DMS 273 (cell line): ENCODE data around the gene SOS2.

Experiments used
- DNase-seq: peaks from one replicate; lab custom pipeline; 2025; ENCODE audit not compliant: unreplicated experiment; lab: John Stamatoyannopoulos, UW

Gene SOS2

DNA sequence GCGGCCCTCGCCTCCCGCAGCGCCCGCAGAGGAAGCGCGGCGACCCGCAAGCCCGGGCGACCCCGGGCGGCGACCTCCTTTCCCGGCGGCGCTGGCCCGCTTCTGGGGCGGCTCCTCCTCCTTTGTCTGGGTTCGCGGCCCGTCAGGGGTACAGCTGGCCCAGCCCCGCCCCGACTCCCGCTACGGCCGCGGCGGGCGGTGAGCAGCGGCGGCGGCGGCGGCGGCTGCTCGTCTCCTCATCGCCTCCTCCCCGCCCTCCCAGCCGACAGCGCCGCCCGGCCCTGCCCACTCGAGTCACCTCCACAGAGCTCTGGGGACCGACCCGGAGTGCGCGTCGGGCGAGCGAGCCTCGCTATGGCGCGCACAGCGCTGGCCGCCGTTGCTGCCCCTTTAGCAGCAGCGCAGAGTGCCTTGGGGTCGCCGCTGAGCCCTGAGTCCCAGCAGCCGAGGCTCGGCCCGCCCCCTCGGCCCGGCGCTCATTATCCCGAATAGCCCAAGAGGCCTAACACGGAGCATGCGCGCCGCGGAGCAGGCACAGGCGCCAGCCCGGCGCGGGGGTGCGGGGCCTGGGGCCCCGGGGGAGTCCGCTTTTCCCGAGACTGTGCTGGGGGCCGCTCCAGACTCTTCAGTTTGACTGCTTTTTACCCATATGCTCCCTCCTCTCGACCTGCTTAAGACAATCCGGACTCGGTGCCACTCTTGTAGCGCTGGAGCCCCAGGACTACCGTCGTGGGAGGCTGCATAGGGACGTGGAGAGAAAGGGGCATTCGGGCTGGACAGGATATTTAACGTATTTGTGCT, at the start of gene SOS2:
SOS2 (minus strand) TSS at position 104 of the 801 bp plus-strand sequence. CDS start 295 bp downstream, outside the sequence.
- peak; percentile 94 for DNase-seq

DNA sequence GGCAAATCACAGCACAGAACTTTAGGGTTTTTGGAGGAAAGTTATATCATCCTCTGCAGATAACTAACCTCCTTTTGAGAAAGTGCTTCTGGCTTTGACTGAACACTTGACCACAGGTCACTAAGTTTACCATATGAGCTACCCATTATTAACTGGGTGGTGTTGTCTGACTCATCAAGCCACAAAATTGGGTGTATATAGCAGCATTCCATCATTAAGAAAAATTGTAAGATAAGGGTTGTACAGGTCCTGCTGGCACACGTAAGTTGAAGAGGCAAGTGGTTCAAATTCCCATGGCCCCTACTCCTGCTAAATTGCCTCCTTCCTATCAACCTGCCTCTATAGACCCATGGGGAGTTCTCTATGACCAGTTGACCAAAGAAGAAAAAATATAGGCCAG, 41.1 kb upstream of the SOS2 start:
- DNase-seq = no peak

DNA sequence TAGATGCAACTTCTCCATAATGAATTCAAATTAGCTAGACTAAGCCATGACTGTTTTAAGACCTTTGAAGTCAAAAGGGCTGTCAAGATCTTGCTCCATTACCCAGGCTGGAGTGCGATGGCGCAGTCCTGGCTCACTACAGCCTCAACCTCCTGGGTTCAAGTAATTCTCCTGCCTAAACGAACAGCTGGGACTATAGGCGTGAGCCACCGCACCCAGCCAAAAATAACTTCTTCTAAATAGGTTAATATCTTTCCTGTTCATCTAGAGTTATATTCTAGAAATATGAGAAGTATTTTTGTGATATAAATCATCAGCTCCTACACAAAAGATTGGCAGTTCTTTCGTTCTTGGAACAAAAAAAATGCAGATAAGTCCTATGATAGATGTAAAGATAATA, 39.6 kb upstream of the SOS2 start:
- no peak for DNase-seq

DNA sequence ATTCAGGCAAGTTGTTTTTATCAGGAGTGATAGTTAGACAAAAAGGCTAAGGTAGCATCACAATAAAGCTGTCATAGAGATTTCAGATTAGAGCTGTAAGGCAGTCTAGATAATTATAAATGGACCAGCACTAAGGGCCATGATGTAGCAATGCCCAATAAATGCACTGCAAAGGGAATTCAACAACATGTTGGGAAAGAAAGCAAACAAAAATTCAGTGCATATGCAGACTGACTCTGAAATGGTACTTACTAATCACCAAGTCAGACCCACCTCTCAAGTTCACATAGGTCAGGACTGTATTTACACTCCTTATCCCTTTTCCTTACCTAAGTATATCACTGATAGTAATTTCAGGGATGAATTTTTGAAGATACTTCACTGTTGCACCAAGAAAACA, 33.7 kb upstream of the SOS2 start:
- no peak for DNase-seq

DNA sequence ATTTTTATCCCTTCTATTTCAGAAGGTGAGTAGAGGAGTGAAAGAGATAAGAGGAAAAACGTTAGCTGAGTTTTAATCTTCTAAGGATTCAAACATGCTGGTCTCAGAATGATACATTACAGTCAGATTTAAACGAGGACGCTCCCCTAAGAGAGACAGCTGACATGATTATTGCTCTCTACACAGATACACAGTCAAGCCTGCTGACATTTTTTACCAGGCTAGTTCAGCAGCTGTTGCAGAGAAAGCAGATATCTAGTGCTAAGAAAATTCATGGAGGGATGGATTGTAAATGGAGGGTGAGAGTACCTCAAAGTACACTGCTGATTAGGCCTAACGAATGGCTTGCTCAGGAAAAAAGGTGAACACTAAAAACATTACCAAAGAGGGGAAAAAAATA, 31.9 kb upstream of the SOS2 start:
- DNase-seq = no peak

DNA sequence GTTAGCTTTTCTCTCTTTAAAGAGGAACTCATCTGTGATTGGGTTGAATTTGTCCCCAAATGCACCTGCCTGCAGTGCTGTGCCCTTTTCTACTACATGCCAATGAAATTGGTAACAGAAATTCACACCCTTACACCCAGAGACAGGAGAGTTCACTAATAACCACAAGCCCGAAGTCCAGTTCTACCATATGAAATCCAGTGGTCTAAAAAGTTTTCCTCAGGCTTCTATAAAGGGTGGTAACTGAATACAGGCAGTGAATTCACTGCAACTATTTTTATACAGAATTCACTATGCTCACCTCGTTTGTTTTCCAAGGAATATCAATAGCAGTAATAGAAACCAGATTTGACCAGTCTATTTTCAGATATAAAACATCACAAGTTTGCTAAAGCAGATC, 31.5 kb upstream of the SOS2 start:
- no peak for DNase-seq

DNA sequence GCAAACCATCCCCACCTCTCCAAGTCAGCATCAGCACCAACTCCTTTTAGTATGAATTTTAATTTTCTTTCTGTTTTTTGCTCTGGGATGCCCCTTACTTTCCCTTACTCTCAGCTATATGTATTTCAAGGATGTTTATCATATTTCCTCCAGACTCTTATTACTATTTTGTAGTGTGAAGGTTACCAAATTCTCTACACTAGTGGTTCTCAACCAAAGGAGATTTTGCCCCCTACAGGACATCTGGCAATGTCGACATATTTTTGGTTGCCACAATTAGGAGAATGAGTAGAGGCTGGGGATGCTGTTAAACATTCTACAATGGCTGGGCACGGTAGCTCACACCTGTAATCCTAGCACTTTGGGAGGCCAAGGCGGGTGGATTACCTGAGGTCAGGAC, 29.1 kb upstream of the SOS2 start:
- DNase-seq = peak; percentile 51

DNA sequence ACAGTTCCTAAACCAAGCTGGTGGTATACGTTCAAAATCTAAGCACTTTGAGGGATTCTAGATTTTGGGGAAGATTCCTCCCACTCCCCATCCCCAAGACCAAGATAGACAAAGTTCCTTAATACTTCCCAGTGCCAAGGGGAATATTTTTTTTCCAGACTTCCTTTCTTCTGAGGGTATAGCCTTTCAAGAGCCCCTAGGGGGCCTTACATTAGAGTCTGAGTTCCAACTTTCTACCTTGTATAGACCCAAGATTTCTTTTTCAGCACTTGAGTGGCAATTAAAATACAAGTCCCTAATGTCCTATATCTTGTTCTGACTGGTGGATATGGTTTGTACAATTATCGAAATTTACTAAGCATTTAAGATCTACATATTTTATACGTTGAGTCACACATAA, 28.7 kb upstream of the SOS2 start:
- peak; percentile 8 for DNase-seq

DNA sequence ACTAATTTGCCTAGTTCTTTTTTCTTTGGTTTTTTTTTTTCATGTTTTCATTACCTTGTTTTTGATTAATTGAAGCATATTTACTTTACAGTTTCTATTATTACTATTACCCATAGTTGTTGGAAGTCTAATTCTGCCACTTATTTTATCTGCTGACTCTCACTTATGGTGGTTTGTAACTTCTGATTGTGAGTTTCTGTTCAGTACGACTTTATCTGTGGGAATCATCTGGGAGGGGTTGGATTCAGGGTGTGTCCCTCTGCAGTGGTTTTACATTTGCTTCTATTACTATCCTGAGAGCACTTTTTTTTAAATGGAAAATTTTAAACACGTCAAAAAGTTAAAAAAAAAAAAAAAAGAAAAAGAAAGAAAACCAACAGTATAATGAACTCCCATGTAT, 26.4 kb upstream of the SOS2 start:
- no peak for DNase-seq

DNA sequence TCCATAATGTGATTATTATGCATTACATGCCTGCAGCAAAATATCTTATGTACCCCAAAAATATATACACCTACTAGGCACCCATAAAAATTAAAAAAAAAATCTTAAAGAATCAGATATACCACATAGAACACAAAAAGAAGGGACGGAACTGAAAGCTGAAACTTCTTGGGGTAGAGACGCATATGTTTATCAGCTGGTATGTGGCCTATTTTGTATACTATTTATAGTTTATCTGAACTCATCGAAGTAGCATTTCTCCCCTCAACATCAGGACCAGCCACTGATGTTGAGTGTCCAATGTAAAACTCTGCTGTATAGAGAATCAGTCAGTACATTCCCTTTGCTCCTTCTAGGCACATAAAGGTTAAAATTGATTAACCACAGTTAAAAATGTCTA, 22.9 kb upstream of the SOS2 start:
- DNase-seq = no peak

DNA sequence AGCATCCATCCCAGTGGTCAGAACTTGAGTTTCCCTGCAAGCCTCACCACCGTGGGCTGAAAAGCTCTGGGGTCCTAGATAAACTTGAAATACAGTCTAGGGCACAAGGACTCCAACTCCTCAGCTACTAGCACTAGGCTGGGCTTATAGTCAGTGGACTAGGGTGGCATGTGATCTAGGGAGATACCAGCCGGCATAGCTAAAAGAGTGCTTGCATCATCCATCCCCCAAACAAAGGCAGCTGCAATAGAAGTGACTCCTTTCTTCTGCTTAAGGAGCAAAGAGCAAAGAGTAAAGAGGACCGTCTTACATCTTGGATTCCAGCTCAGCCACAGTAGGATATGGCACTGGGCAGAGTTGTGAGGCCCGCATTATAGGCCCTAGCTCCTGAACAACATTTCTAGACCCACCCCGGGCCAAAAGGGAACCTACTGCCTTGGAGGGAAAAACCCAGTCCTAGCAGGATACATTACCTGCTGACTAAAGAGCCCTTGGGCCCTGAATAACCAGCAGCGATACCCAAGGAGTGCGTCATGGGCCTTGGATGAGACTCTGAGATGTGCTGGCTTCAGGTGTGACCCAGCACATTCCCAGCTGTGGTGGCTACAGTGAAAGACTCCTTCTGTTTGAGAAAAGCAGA, 17.9 kb upstream of the SOS2 start:
- DNase-seq = no peak

DNA sequence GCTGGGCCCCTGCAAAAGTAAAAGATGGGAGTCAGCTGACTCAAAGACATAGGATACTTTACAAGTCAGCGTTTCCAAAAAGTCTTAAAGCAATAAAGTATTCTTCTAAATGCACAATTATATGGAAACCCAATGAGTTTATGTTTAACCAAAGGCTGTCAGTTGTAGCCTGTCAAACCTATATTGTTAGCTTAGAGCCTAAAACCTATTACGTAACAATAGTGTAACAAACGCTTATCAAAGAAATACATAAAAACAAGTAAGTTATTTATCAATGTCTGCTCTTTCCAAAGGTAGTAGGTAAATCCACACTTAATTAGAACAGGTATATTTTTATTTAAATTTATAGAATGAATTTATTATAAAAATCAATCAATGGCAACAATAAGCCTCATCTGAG, 15.9 kb upstream of the SOS2 start:
- DNase-seq = no peak

DNA sequence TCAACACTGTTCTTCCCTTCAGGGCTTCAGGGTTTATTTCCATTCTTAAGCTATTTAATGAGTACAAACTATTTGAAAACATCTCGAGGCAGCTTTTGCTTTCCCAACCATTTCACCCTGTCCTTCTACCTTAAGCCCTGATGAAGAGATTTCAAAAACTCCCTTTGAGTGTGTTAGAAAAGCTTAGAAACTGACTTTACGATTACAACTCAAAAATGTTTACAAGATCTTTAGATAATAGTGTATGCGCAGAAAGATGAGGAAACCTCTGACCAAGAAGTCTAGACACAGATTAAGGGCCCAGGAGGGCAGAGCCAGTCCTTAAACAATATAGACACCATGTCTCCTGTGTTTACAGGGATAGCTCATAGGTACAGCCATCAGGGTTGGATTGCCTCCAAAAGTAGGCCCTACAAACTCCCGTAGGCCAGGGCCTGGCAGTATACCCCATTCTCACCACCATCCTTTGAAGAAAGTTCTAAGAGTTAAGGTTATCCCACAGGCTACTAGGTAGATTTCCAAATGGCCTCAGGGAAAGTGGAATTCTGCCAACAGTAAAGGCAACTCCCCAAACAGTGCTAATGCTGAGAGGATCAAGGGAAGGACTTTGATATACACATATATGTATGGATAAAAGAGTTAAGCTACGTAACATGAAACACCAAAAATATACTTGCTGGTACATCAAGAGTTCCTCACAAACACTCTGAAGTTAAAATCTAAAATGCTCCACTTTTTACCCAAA, 11.4 kb upstream of the SOS2 start:
- DNase-seq = peak; percentile 7

DNA sequence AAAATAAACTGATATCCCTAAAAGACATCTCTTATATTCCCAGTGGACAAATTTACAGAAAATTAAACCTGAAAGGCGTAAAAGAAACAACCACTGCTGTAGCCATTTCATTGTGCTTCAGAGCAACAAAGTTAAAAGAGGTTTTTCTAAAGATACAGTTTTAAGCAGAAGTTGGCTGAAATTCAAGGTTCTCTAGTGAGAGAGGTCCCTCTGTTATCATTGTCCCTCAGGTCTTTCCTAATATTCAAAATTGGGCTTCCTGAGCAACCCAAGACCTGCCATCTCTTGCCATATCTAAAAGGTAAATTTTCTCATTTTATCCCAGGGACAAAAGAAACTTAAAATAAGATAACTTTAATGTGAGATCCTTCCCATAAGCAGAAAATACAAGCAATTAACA, 10.7 kb upstream of the SOS2 start:
- DNase-seq = no peak

DNA sequence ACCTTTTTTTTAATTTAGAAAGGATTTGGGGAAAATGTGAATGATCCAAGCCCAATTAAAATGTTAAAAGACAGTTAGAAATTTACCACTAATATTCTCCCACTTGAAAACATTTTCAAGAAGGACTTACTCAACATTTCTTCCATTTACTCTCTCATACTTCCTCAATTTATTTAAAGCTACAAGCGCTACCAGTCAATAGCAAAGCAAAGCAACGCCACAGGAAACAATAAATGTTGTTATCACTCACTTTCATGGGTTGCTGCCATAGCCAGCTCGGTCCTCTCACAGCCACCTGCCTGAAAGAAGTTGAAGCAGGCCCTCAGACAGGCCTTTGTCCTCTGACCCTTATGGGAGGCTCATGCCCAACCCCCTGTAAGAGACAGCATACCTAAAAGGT, 6.0 kb upstream of the SOS2 start:
- DNase-seq = peak; percentile 5

DNA sequence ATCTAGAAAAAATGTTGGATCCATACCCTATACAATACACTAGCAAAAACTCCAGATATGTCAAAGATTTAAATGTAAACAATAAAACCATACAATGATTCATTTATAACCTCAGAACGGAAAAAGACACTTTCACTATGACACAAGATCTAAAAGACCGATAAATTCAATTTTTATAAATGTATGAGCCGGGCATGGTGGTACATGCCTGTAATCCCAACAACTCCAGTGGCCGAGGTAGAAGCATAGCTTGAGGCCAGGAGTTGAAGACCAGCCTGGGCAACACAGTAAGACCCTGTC, 2.5 kb upstream of the SOS2 start:
- DNase-seq = no peak

DNA sequence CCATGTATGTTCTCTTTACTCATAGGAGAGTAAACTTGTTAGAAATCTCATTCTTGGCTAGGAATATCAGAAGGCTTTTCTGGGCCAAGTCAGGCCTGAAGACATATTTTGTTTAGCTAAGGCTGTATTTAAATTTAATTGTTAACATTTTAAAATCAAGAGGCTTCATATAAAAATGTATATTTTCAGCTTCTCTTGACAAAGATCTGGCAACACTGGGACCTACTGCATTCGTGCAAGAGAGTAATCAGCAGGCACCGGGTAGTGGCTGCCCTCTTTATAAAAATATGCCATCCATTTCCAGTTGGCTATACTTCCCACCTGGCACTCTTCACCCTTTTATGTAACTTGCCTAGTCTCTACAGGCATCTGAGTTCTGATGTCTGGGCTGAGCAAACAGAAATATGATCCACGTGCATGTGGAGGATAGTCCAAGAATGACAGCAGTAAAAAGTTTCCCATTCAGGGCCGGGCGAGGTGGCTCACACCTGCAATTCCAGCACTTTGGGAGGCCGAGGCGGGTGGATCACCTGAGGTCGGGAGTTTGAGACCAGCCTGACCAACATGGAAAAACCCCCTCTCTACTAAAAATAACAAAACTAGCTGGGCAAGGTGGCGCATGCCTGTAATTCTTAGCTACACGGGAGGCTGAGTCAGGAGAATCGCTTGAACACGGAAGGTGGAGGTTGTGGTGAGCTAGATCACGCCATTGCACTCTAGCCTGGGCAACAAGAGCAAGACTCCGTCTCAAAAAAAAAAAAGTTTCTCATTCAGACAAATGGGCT, 2.0 kb upstream of the SOS2 start:
- peak; percentile 63 for DNase-seq

DNA sequence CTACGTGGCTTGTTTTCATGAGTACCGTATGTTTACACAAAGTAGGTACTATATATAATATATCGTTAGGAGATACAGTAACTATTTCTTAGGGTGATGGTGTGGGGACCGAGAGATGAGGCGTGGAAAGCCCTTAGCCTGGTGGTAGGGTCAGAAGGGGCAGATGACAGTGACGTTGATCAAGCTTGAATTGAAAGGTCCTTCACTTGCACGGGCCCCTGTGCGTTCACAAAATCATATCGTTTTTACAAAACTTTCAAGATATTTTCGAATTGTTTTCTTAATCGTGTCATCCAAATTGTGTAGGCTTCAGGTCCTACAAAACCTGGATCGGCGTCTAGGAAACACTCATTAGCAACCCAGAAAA, 881 bp upstream of the SOS2 start:
- DNase-seq = peak; percentile 53

DNA sequence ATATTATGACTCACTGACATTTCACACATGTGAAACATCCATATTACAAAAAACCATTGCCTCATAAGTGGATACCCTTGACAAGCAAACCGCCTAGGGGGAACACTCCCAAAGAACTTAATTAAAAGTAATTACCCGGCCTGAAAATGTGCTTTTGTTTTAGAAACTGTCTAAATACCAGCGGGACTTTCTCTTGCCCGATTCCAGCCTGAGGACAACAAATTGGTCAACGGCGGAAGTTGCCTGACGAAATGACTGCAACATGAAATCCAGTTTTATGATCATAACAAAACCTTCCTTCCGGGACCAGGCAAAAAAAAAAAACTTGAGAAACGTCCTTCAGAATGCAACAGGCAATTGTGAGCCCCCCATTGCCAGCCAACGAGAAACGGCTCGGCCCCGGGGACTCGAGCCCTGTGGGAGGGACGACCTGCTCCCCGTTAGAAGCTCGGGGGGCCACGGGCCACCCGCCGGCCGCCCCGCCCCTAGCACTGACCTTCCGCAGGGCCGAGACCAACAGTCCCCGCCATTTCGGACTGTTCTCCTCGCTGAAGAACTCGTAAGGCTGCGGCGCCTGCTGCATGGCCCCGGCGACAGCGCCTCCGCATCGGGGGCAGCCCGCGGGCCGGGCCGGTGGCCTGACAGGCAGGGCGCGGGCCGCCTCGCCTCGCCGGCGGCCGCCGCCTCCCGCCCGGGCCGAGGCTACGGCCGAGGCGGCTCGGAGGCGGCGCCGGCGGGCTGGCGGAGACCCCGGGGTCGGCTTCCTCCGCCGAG, 490 bp downstream of the SOS2 start:
- peak; percentile 71 for DNase-seq

DNA sequence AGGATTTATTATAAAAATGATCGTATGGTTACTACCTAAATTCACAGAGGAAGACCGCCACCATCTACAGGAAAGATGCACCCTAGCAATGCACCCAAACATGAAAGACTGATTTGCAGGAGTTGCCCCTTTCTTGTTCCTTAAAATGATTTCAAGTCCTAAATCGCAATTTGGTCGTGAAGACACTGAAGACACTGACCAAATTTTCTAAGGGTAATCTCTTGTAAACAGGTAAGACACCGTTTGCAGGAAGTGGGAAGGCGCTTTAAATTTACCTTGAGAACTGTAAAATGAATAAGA, 1.0 kb downstream of the SOS2 start:
- DNase-seq = peak; percentile 28

DNA sequence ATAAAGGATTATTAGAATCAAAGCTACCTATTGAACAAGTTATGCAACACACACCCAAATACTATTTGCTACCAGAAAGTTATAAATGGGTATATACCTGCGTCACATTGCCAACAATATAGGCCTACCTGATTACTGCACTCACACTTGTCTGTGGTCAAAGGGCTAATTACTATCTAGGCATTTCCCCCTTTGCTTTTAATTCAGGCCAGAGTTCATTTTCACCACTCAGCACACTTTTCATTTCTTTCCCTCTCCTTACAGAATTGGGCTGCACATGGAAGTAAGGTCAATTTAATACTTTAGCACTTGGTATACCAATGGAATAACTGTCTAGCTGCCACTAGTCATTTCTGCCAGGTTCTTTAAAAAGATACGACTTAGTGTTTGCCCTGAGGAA, 1.7 kb downstream of the SOS2 start:
- no peak for DNase-seq
